DND-41 (cell line): ENCODE data around the gene LRRC15.

Source experiments
- ATAC-seq: fragments of 200-7000 bp; cut with Tn5 transposase; 3 replicates; pipeline ENCODE4 v1.9.1; 2021; ENCODE audit warnings: low read depth; ENCODE audit not compliant: insufficient read depth
- DNase-seq: peaks from one replicate; pipeline ENCODE4 v3.0.0-alpha.2; 2020
- H2AFZ ChIP-seq: 2 replicates; pipeline ENCODE4 v1.6.0; 2012; ENCODE audit warnings: low read depth, low read length
- H3K27ac ChIP-seq: 2 replicates; pipeline ENCODE4 v1.5.1; 2012; ENCODE audit warnings: low read length, inconsistent platforms
- H3K27me3 ChIP-seq: fragments of 200-600 bp; sonication (generic); 2 replicates; pipeline ENCODE4 v1.6.0; 2012; ENCODE audit warnings: low read length, mild to moderate bottlenecking, inconsistent platforms; ENCODE audit not compliant: insufficient read depth, poor library complexity
- H3K36me3 ChIP-seq: 2 replicates; pipeline ENCODE4 v1.5.1; 2012; ENCODE audit warnings: low read length, inconsistent platforms; ENCODE audit not compliant: insufficient read depth
- H3K4me1 ChIP-seq: 2 replicates; pipeline ENCODE4 v1.5.1; 2012; ENCODE audit warnings: mild to moderate bottlenecking, low read length; ENCODE audit not compliant: insufficient read depth
- H3K4me2 ChIP-seq: 2 replicates; pipeline ENCODE4 v1.6.0; 2012; ENCODE audit warnings: mild to moderate bottlenecking, moderate library complexity, low read length, inconsistent platforms; ENCODE audit not compliant: insufficient read depth
- H3K4me3 ChIP-seq, 2 experiments: fragments of 200-600 bp in 1 of 2; shearing (Covaris generic) in 1 of 2; 2 replicates each; pipeline ENCODE4 v1.5.1; 2012 to 2016; ENCODE audit warnings: inconsistent platforms in 2 of 2, low read length in 2 of 2, mild to moderate bottlenecking in 2 of 2, low read depth in 1 of 2, moderate library complexity in 1 of 2
- H3K79me2 ChIP-seq: 2 replicates; pipeline ENCODE4 v1.6.0; 2012; ENCODE audit warnings: low read length, inconsistent platforms; ENCODE audit not compliant: insufficient read depth
- H3K9ac ChIP-seq: 2 replicates; pipeline ENCODE4 v1.6.0; 2012; ENCODE audit warnings: low read depth, mild to moderate bottlenecking, inconsistent platforms, low read length, moderate library complexity
- H3K9me3 ChIP-seq: 2 replicates; pipeline ENCODE4 v1.5.1; 2012; ENCODE audit warnings: low read length, moderate library complexity, mild to moderate bottlenecking, inconsistent platforms; ENCODE audit not compliant: insufficient read depth, severe bottlenecking
- H4K20me1 ChIP-seq: 2 replicates; pipeline ENCODE4 v1.6.0; 2012; ENCODE audit warnings: low read length; ENCODE audit not compliant: insufficient read depth
- CTCF ChIP-seq: IDR thresholded peaks from 2 replicates; pipeline ENCODE4 v1.5.1; 2012; ENCODE audit warnings: borderline replicate concordance, low read length, moderate library complexity, mild to moderate bottlenecking; ENCODE audit not compliant: poor library complexity, severe bottlenecking; ENCODE audit errors: extremely low read depth
- EZH2 ChIP-seq: IDR thresholded peaks from 3 replicates; pipeline ENCODE4 v1.6.1; 2012; ENCODE audit warnings: borderline replicate concordance, low read depth, mild to moderate bottlenecking, moderate library complexity, low read length, inconsistent platforms; ENCODE audit not compliant: severe bottlenecking

LRRC15 gene

DNA sequence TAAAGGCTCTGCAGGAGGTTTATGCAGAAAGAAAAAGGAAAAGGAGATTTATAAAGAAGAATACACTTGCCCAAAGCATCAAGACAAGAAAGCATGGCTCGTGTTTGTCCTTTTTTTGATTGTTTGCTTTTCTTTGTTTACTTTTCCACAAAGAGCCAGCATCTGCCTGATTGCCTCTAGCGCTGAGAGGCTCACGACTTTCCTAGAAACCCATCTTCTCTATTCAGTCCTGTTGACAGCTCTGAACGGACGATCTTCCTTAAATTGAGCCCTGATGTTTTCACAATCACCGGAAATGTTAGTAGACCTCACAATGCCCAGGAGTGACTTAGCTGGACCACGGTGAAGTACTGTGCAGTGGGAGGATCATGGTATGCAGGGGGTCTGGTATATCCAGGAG is 17.1 kb upstream of the LRRC15 start:
- ATAC-seq (no peak), DNase-seq (no peak)
- Histone ChIP-seq H3K4me3 (no peak overlapping the region), H3K27me3 (no peaks in the 10 kb centered on the region), H4K20me1 (no peaks in the 10 kb centered on the region), H3K79me2 (no peaks in the 10 kb centered on the region), H3K4me1 (no peaks in the 10 kb centered on the region), H3K4me2 (no peak overlapping the region), H3K36me3 (no peaks in the 10 kb centered on the region), H3K27ac (no peak overlapping the region), H2AFZ (no peak overlapping the region), H3K9ac (no peak overlapping the region), H3K9me3 (peaks cover 11% of the 10 kb centered on the region)
- TF ChIP-seq EZH2 (no peak), CTCF (no peak)

- H3K27ac ChIP-seq = no peak overlapping the region
- DNase-seq (no peak), ATAC-seq (no peak)
- H3K27me3 ChIP-seq = no peaks in the 10 kb centered on the region
- peaks cover 10% of the 10 kb centered on the region for H3K9me3 ChIP-seq
- H2AFZ ChIP-seq = no peak overlapping the region
- no peak overlapping the region for H3K4me3 ChIP-seq
- no peaks in the 10 kb centered on the region for H3K36me3 ChIP-seq
- no peaks in the 10 kb centered on the region for H3K79me2 ChIP-seq
- H3K9ac ChIP-seq = no peak overlapping the region
- no peak overlapping the region for H3K4me2 ChIP-seq
- H4K20me1 ChIP-seq = no peaks in the 10 kb centered on the region
- TF ChIP-seq EZH2 (no peak), CTCF (no peak)
- H3K4me1 ChIP-seq = no peaks in the 10 kb centered on the region
Measured at GRCh38 chr3:194386066-194386465, 16.5 kb upstream of the LRRC15 start.

- Histone ChIP-seq H3K9me3 (no peaks in the 10 kb centered on the region), H3K27ac (no peak overlapping the region), H2AFZ (no peak overlapping the region), H3K4me3 (no peak overlapping the region), H3K4me2 (no peak overlapping the region), H3K4me1 (no peaks in the 10 kb centered on the region), H3K9ac (no peak overlapping the region), H3K27me3 (peaks cover 3% of the 10 kb centered on the region), H3K36me3 (no peaks in the 10 kb centered on the region), H3K79me2 (no peaks in the 10 kb centered on the region), H4K20me1 (no peaks in the 10 kb centered on the region)
- DNase-seq = no peak
- TF ChIP-seq EZH2 (no peak), CTCF (no peak)
- no peak for ATAC-seq
Measured at GRCh38 chr3:194384569-194385001, 15.0 kb upstream of the LRRC15 start.

DNA sequence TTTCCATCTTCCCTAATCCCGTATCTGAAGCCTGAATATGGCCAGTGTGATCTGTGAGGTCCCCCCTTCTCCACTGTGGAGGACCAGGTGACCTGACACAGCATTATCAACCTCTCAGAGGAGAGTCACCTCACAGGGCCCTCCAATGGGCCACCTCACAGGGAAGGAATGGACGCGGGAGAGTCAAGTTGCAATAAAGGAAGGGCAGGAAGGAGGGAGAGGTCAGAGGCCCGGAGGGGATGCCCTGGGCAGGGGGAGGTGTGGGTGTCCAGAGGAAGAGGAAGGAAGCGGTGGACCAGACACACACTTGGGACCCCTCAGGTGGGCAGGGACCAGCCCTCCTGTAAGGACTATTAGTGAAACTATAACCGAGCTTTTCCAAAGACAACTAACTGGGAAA is 14.6 kb upstream of the LRRC15 start:
- Histone ChIP-seq H3K4me3 (no peak overlapping the region), H2AFZ (no peak overlapping the region), H4K20me1 (no peaks in the 10 kb centered on the region), H3K79me2 (no peaks in the 10 kb centered on the region), H3K9ac (no peak overlapping the region), H3K36me3 (no peaks in the 10 kb centered on the region), H3K27ac (no peak overlapping the region), H3K4me2 (no peak overlapping the region), H3K4me1 (no peaks in the 10 kb centered on the region), H3K9me3 (no peaks in the 10 kb centered on the region), H3K27me3 (peaks cover 3% of the 10 kb centered on the region)
- ATAC-seq (no peak), DNase-seq (no peak)
- no peak for TF ChIP-seq EZH2
- TF ChIP-seq CTCF = no peak
